GM21723 (cell line): Measurements from ENCODE around the gene CHST11.
A peak's percentile ranks its signal among the peaks of the same experiment; 100 is the strongest.
"Not testable (repeated sequence)": the region's sequence is repeated elsewhere in the genome, so short reads cannot be mapped to it uniquely, and the experiment has no call there.

ENCODE experiments used
- ATAC-seq: cut with Tn5 transposase; IDR thresholded peaks from one replicate; pipeline ENCODE4 v1.9.1; 2021; ENCODE audit warnings: mild to moderate bottlenecking, moderate library complexity; ENCODE audit not compliant: unreplicated experiment

CHST11 gene

GRCh38 chr12:104555648-104556047 lies 98.9 kb downstream of the CHST11 start:
- no peak for ATAC-seq

GRCh38 chr12:104557488-104558195 lies 100.9 kb downstream of the CHST11 start:
- no peak for ATAC-seq

- no peak for ATAC-seq
Measured at GRCh38 chr12:104560881-104561280, 104.1 kb downstream of the CHST11 start.

GRCh38 chr12:104562763-104563162 lies 106.0 kb downstream of the CHST11 start:
- ATAC-seq: no peak

GRCh38 chr12:104564662-104565061 lies 107.9 kb downstream of the CHST11 start:
- ATAC-seq: not testable (repeated sequence)

GRCh38 chr12:104565606-104566243 lies 109.0 kb downstream of the CHST11 start:
- no peak for ATAC-seq

GRCh38 chr12:104566244-104566993 lies 109.7 kb downstream of the CHST11 start:
- ATAC-seq: no peak

GRCh38 chr12:104567832-104568486 lies 111.2 kb downstream of the CHST11 start:
- ATAC-seq: no peak

- no peak for ATAC-seq
Measured at GRCh38 chr12:104568487-104568868, 111.7 kb downstream of the CHST11 start.

- no peak for ATAC-seq
Measured at GRCh38 chr12:104568935-104569334, 112.2 kb downstream of the CHST11 start.

GRCh38 chr12:104569346-104570173 lies 112.8 kb downstream of the CHST11 start:
- peak; percentile 74 for ATAC-seq

GRCh38 chr12:104570174-104570907 lies 113.6 kb downstream of the CHST11 start:
- peak; percentile 30 for ATAC-seq

- ATAC-seq: peak; percentile 35
Measured at GRCh38 chr12:104571328-104571727, 114.6 kb downstream of the CHST11 start.

- not testable (repeated sequence) for ATAC-seq
Measured at GRCh38 chr12:104574353-104574752, 117.6 kb downstream of the CHST11 start.

- not testable (repeated sequence) for ATAC-seq
Measured at GRCh38 chr12:104574758-104575157, 118.0 kb downstream of the CHST11 start.

GRCh38 chr12:104575442-104576186 lies 118.9 kb downstream of the CHST11 start:
- no peak for ATAC-seq

GRCh38 chr12:104576187-104576778 lies 119.5 kb downstream of the CHST11 start:
- no peak for ATAC-seq

GRCh38 chr12:104576980-104577580 lies 120.3 kb downstream of the CHST11 start:
- no peak for ATAC-seq
